GM23248 (cell line): ENCODE data around the gene METTL14. TPM values are rescaled to one million over a fixed set of nuclear protein-coding genes. Genes with fewer than 3 reads are reported as not detected.

Experiments used
- DNase-seq: peaks from one replicate; pipeline ENCODE4 v3.0.0-alpha.2; 2015
- H2AFZ ChIP-seq: fragments of 200-600 bp; sonication (generic); 2 replicates; pipeline ENCODE4 v1.6.1; 2016; ENCODE audit warnings: antibody characterized with exemption
- H3F3A ChIP-seq: fragments of 200-600 bp; sonication (generic); 2 replicates; pipeline ENCODE4 v1.6.1; 2016; ENCODE audit warnings: mild to moderate bottlenecking, antibody characterized with exemption, mixed run types; ENCODE audit not compliant: insufficient read depth
- H3K27ac ChIP-seq: fragments of 200-600 bp; sonication (generic); 2 replicates; pipeline ENCODE4 v1.5.1; 2016; ENCODE audit warnings: mild to moderate bottlenecking
- H3K27me3 ChIP-seq: fragments of 200-600 bp; sonication (generic); replicated peaks from 2 replicates; pipeline ENCODE4 v1.6.1; 2016; ENCODE audit warnings: mild to moderate bottlenecking; ENCODE audit not compliant: insufficient read depth
- H3K36me3 ChIP-seq: fragments of 200-600 bp; sonication (generic); 2 replicates; pipeline ENCODE4 v1.6.1; 2016; ENCODE audit warnings: low read depth, mild to moderate bottlenecking
- H3K4me1 ChIP-seq: fragments of 200-600 bp; sonication (generic); 2 replicates; pipeline ENCODE4 v1.6.1; 2016; ENCODE audit warnings: mild to moderate bottlenecking; ENCODE audit not compliant: insufficient read depth
- H3K4me2 ChIP-seq: fragments of 200-600 bp; sonication (generic); one replicate; pipeline ENCODE4 v1.6.1; 2016; ENCODE audit warnings: mild to moderate bottlenecking; ENCODE audit not compliant: unreplicated experiment
- H3K4me3 ChIP-seq: fragments of 200-600 bp; sonication (generic); 2 replicates; pipeline ENCODE4 v1.5.1; 2016; ENCODE audit warnings: mild to moderate bottlenecking
- H3K79me2 ChIP-seq: fragments of 200-600 bp; sonication (generic); 2 replicates; pipeline ENCODE4 v1.6.1; 2016; ENCODE audit warnings: mild to moderate bottlenecking; ENCODE audit not compliant: insufficient read depth
- H3K9ac ChIP-seq: fragments of 200-600 bp; sonication (generic); 2 replicates; pipeline ENCODE4 v1.6.1; 2016; ENCODE audit warnings: mild to moderate bottlenecking
- H3K9me2 ChIP-seq: fragments of 200-600 bp; sonication (generic); 2 replicates; pipeline ENCODE4 v1.6.1; 2016; ENCODE audit warnings: mixed run types, mild to moderate bottlenecking, moderate library complexity; ENCODE audit not compliant: insufficient read depth
- H3K9me3 ChIP-seq: fragments of 200-600 bp; sonication (generic); one replicate; pipeline ENCODE4 v1.6.1; 2017; ENCODE audit warnings: low read depth
- H4K20me1 ChIP-seq: fragments of 200-600 bp; sonication (generic); 2 replicates; pipeline ENCODE4 v1.6.0; 2016; ENCODE audit not compliant: insufficient read depth
- EZH2 ChIP-seq: fragments of 200-600 bp; sonication (generic); IDR thresholded peaks from 2 replicates; pipeline ENCODE4 v1.6.1; 2018; ENCODE audit warnings: antibody characterized with exemption, mild to moderate bottlenecking; ENCODE audit not compliant: insufficient read depth, poor library complexity, severe bottlenecking
- EZH2phosphoT487 ChIP-seq: fragments of 200-600 bp; sonication (generic); IDR thresholded peaks from 2 replicates; pipeline ENCODE4 v1.6.1; 2018; ENCODE audit warnings: antibody characterized with exemption, moderate library complexity, mild to moderate bottlenecking, low read depth; ENCODE audit not compliant: insufficient read depth
- WGBS, 2 experiments: methylation state at CpG; one replicate each; pipeline ENCODE4 v1.1.6; 2015 to 2017; ENCODE audit warnings: low lambda C conversion rate in 2 of 2, low coverage in 1 of 2; ENCODE audit errors: missing lambda C conversion rate in 2 of 2; 5-methylcytosine and 5-hydroxymethylcytosine counted together
- in situ Hi-C: fragments of 300-500 bp; cut with MboI; formaldehyde crosslinking; loops from 2 replicates; pipeline ENCODE4 v1.15.0; 2020
- polyA plus RNA-seq: library from polyadenylated mRNA; unstranded; fragments of >200 nt; fragmentation: Nextera tagmentation; extraction: Ambion mirVana; gene quantifications from 2 replicates; pipeline ENCODE4 v1.2.1, GENCODE V29; 2016
- total RNA-seq: library from RNA; depleted of rRNA; stranded (reverse); fragments of >200 nt; shearing (Covaris generic); gene quantifications from 2 replicates; pipeline ENCODE4 v1.2.3, GENCODE V29; 2014

METTL14 gene
- total and polyA plus RNA-seq, 2 experiments from 2014 or later: 21.9 to 38.9 TPM

DNA sequence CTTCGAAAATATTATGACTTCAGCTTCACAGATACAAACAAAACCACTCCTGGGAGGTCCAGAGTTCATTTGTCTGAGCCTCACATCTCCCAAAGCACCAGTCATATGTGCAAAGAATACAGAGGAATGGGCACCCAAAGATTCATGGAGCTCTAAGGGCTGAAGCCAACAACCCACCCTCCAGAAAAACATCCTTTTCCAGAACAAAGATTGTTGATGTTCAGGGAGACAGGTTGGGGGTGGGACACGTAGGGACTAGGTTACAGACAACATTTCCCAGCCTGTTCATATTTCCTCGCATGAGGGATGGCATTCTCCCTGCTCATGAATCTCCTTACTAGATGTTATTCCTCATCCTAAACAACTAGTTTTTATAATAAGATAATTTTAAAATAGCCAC, 71.2 kb downstream of the METTL14 start:
- no peak for DNase-seq
- Histone ChIP-seq H3K4me1 (peaks cover 79% of the 10 kb centered on the region), H3K4me2 (no peak overlapping the region), H2AFZ (no peak overlapping the region), H4K20me1 (no peaks in the 10 kb centered on the region), H3K27ac (0 out of 2 replicates have a peak overlapping the region, but pooled peaks have one; percentile 1), H3K9me3 (no peaks in the 10 kb centered on the region), H3K79me2 (peaks cover 90% of the 10 kb centered on the region), H3K9ac (no peak overlapping the region), H3F3A (peaks cover 69% of the 10 kb centered on the region), H3K4me3 (no peak overlapping the region), H3K36me3 (peaks cover 74% of the 10 kb centered on the region), H3K9me2 (no peaks in the 10 kb centered on the region), H3K27me3 (no peaks in the 10 kb centered on the region)
- in situ Hi-C loops: loop anchor here (25.0 kb wide), 1 partner anchor 206 kb away; no protein-coding TSS in a partner anchor
- 96 to 98% methylated on average over 3 of the region's 3 CpGs for WGBS, 2 experiments
- TF ChIP-seq EZH2phosphoT487 (no peak), EZH2 (no peak)

DNA sequence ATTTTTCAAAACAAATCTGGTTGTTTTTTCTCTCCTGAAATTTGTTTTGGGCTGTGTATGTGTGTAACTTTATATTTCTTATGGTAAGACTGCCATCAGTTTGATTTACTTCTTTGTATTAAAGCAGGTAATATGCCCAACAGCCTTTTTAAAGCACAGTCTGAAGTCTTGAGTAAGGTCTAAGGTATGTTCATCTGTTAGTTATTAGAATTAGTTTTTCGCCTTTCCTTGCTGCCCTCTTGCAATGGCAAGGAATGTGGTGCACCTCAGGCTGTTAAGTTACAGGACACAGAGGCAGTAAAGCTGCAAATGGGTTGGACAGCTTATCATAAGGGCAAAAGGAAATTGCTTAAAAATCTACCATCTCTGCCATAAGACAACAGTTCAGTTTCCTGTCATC, 71.8 kb downstream of the METTL14 start:
- Histone ChIP-seq H3K9me2 (no peaks in the 10 kb centered on the region), H3K9ac (no peak overlapping the region), H3K79me2 (peaks cover 95% of the 10 kb centered on the region), H3K36me3 (peaks cover 73% of the 10 kb centered on the region), H3K4me1 (peaks cover 75% of the 10 kb centered on the region), H3K4me2 (no peak overlapping the region), H3K27ac (peak overlapping the region; percentile 1; the same call in 1 of the 2 replicates), H3F3A (peaks cover 63% of the 10 kb centered on the region), H2AFZ (no peak overlapping the region), H4K20me1 (no peaks in the 10 kb centered on the region), H3K4me3 (no peak overlapping the region), H3K27me3 (no peaks in the 10 kb centered on the region), H3K9me3 (no peaks in the 10 kb centered on the region)
- TF ChIP-seq EZH2phosphoT487 (no peak), EZH2 (no peak)
- WGBS, 2 experiments: 100% methylated on average over 1 of the region's 1 CpG
- in situ Hi-C loops: loop anchor here (25.0 kb wide), 1 partner anchor 205 kb away; no protein-coding TSS in a partner anchor
- no peak for DNase-seq

DNA sequence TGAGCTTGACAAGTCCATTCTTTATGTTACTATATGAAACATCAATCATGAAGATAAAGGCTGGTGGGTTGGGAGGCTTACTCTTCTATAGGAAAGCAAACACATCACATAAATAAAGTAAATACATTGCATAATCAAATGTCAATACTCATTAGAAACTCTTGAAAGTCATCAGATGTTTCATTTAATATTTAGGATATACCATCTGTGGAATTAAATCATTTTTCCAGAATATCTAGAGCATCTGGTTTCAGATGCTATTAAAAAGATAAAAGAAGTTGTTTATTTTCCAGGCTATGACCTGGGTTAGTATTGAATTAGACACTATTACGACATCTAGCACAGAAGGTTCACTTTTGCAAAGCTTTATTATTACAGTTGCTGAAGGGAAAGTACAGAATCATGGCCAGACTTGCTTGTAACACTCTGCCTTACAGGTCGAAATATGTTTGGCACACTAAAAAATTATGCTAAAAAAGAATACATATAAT, 72.6 kb downstream of the METTL14 start:
- in situ Hi-C loops: loop anchor here (25.0 kb wide), 1 partner anchor 204 kb away; no protein-coding TSS in a partner anchor
- Histone ChIP-seq H3K4me3 (no peak overlapping the region), H3K27me3 (no peaks in the 10 kb centered on the region), H3K79me2 (peaks cover 100% of the 10 kb centered on the region), H3K27ac (peak overlapping the region; percentile 1; the same call in 1 of the 2 replicates), H3K36me3 (peaks cover 73% of the 10 kb centered on the region), H3K4me1 (peaks cover 75% of the 10 kb centered on the region), H3F3A (peaks cover 55% of the 10 kb centered on the region), H3K4me2 (no peak overlapping the region), H3K9me3 (no peaks in the 10 kb centered on the region), H2AFZ (no peak overlapping the region), H3K9ac (no peak overlapping the region), H4K20me1 (no peaks in the 10 kb centered on the region), H3K9me2 (no peaks in the 10 kb centered on the region)
- DNase-seq: peak; percentile 55
- 36 to 47% methylated on average over 2 of the region's 2 CpGs for WGBS, 2 experiments
- no peak for TF ChIP-seq EZH2phosphoT487
- TF ChIP-seq EZH2: no peak

DNA sequence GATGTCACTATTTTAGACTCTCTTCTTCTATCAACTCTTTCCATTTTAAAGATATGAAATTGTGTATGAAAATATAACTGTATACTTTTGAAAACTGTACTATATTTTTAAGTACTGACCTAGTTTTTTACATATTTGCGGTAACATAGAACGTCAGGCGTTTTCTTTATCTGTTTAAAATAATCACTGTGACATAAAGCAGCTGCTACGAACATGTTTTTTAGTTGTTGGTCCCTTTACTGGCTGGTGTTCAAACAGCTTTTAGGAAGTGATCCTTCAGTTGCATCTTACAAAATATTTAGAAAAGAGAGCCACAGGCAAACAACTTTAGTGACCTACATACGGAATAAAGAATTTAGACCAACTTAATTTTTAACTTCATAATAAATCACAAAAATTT, 73.1 kb downstream of the METTL14 start:
- Histone ChIP-seq H3K9me2 (no peaks in the 10 kb centered on the region), H3K9ac (no peak overlapping the region), H3K4me3 (no peak overlapping the region), H3K27ac (0 out of 2 replicates have a peak overlapping the region, but pooled peaks have one; percentile 1), H3F3A (peaks cover 52% of the 10 kb centered on the region), H3K36me3 (peaks cover 74% of the 10 kb centered on the region), H2AFZ (no peak overlapping the region), H3K27me3 (no peaks in the 10 kb centered on the region), H4K20me1 (no peaks in the 10 kb centered on the region), H3K9me3 (no peaks in the 10 kb centered on the region), H3K79me2 (peaks cover 98% of the 10 kb centered on the region), H3K4me1 (peaks cover 75% of the 10 kb centered on the region), H3K4me2 (no peak overlapping the region)
- TF ChIP-seq EZH2: no peak
- no peak for TF ChIP-seq EZH2phosphoT487
- no peak for DNase-seq
- 64 to 66% methylated on average over 5 of the region's 5 CpGs for WGBS, 2 experiments
- in situ Hi-C loops: loop anchor here (25.0 kb wide), 1 partner anchor 204 kb away; no protein-coding TSS in a partner anchor
